ENCODE results near the gene NUP107.

NUP107 gene

DNA sequence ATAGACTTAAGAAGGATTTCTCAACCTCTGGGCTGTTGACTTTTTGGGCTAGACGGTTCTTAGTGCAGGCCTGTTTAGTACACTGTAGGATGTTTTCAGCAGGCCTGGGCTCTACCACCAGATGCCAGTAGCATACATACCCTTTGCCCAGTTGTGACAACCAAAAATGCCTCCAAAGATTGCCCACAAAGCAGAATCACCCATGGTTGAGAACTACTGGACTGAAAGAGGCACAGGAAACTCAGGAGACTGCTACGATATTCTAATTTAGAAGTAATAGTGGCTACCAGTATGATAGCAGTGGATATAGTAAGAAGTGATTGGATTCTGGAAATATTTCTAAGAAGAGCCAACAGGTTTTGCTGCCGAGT is 74.6 kb downstream of the NUP107 start:
- H3K27me3 ChIP-seq (ENCODE audit: insufficient read depth, poor library complexity, severe bottlenecking), result no peaks in the 10 kb centered on the region
- TF ChIP-seq SPI1 (IDR thresholded peaks at IDR 0.05; ENCODE audit: borderline replicate concordance, low read depth) (no peak), GABPA (IDR thresholded peaks at IDR 0.05; ENCODE audit: low read depth) (no peak), POLR2AphosphoS5 (IDR thresholded peaks at IDR 0.05; ENCODE audit: low read depth) (no peak)
- TF ChIP-seq, protein P1, sequence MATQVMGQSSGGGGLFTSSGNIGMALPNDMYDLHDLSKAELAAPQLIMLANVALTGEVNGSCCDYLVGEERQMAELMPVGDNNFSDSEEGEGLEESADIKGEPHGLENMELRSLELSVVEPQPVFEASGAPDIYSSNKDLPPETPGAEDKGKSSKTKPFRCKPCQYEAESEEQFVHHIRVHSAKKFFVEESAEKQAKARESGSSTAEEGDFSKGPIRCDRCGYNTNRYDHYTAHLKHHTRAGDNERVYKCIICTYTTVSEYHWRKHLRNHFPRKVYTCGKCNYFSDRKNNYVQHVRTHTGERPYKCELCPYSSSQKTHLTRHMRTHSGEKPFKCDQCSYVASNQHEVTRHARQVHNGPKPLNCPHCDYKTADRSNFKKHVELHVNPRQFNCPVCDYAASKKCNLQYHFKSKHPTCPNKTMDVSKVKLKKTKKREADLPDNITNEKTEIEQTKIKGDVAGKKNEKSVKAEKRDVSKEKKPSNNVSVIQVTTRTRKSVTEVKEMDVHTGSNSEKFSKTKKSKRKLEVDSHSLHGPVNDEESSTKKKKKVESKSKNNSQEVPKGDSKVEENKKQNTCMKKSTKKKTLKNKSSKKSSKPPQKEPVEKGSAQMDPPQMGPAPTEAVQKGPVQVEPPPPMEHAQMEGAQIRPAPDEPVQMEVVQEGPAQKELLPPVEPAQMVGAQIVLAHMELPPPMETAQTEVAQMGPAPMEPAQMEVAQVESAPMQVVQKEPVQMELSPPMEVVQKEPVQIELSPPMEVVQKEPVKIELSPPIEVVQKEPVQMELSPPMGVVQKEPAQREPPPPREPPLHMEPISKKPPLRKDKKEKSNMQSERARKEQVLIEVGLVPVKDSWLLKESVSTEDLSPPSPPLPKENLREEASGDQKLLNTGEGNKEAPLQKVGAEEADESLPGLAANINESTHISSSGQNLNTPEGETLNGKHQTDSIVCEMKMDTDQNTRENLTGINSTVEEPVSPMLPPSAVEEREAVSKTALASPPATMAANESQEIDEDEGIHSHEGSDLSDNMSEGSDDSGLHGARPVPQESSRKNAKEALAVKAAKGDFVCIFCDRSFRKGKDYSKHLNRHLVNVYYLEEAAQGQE (IDR thresholded peaks at IDR 0.05; ENCODE audit: insufficient replicate concordance, low read depth), result no peak
- TF ChIP-seq, protein P2, sequence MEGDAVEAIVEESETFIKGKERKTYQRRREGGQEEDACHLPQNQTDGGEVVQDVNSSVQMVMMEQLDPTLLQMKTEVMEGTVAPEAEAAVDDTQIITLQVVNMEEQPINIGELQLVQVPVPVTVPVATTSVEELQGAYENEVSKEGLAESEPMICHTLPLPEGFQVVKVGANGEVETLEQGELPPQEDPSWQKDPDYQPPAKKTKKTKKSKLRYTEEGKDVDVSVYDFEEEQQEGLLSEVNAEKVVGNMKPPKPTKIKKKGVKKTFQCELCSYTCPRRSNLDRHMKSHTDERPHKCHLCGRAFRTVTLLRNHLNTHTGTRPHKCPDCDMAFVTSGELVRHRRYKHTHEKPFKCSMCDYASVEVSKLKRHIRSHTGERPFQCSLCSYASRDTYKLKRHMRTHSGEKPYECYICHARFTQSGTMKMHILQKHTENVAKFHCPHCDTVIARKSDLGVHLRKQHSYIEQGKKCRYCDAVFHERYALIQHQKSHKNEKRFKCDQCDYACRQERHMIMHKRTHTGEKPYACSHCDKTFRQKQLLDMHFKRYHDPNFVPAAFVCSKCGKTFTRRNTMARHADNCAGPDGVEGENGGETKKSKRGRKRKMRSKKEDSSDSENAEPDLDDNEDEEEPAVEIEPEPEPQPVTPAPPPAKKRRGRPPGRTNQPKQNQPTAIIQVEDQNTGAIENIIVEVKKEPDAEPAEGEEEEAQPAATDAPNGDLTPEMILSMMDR (IDR thresholded peaks at IDR 0.05; ENCODE audit: insufficient read depth, low read length), result no peak
- DNase-seq (ENCODE audit: low read depth in 1 of 2, low spot score in 1 of 2), result no peak

DNA sequence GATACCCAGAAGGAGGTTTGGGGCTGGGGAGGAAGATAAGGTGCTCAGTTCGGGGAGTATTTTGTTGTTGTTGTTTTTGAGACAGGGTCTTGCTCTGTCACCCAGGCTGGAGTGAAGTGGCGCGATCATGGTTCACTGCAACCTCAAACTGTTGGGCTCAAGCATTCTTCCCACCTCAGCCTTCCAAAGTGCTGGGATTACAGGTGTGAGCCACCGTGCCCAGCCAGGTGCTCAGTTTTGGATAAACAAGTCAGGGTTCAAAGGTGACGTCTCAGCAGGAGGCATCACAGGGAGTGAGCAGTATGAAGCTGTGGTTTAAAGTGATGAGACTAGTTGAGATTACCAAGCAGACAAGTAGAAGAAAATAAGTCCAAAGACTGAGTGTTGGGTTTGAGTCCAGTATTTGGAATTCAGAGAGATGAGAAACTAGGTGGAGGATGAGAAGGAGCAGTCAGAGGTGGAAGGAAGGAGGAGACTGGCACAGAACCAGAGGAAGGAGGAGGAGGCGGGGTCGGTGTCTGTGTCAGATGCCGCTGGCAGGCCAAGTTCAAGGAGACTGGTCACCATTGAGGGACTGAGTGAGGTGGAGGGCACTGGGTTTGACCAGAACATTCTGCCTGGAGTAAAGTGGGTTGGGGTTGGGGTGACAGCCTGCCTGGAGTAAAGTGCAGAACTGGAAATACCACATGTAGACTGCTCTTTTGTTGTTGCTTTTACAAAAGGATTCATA is 75.3 kb downstream of the NUP107 start:
- no peak overlapping the region for H3K4me3 ChIP-seq (replicated peaks; ENCODE audit: insufficient read depth, low read length)
- TF ChIP-seq GABPA (IDR thresholded peaks at IDR 0.05; ENCODE audit: low read depth) (no peak), POLR2AphosphoS5 (IDR thresholded peaks at IDR 0.05; ENCODE audit: low read depth) (no peak), SPI1 (IDR thresholded peaks at IDR 0.05; ENCODE audit: borderline replicate concordance, low read depth) (no peak)
- TF ChIP-seq, protein P1 (IDR thresholded peaks at IDR 0.05; ENCODE audit: insufficient replicate concordance, low read depth), result no peak
- TF ChIP-seq, protein P2 (IDR thresholded peaks at IDR 0.05; ENCODE audit: insufficient read depth, low read length), result no peak
- no peak for DNase-seq (ENCODE audit: low read depth in 1 of 2, low spot score in 1 of 2)
- H3K27ac ChIP-seq (replicated peaks), result no peak overlapping the region
- H3K27me3 ChIP-seq (ENCODE audit: insufficient read depth, poor library complexity, severe bottlenecking), result no peaks in the 10 kb centered on the region

More for the DNA sequence above, 74.6 kb downstream of the NUP107 start:
- H3K4me3 ChIP-seq (replicated peaks; ENCODE audit: insufficient read depth, low read length), result no peak overlapping the region
- H3K27ac ChIP-seq (replicated peaks), result no peak overlapping the region

DNA sequence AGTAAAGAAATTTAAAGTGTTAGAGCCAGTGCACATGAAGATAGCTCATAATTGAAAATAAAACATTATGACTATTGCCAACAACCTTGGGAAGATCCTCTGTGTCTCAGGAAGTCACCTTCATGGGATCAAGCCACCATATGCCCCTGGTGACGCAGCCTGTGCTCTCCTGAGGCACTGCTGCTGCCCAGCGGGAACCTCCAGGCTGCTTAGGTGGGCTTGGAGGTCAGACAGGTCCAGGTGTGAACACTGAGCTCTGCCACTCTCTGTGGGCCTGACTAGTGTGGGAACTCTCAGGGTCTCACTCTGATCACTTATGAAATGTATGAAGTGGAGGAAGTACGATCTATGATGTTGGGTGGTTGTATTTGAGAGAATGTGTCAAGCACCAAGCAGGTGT is 75.9 kb downstream of the NUP107 start:
- Histone ChIP-seq H3K27me3 (ENCODE audit: insufficient read depth, poor library complexity, severe bottlenecking) (no peaks in the 10 kb centered on the region), H3K27ac (replicated peaks) (no peak overlapping the region), H3K4me3 (replicated peaks; ENCODE audit: insufficient read depth, low read length) (no peak overlapping the region)
- TF ChIP-seq GABPA (IDR thresholded peaks at IDR 0.05; ENCODE audit: low read depth) (no peak), SPI1 (IDR thresholded peaks at IDR 0.05; ENCODE audit: borderline replicate concordance, low read depth) (no peak)
- TF ChIP-seq, protein P2 (IDR thresholded peaks at IDR 0.05; ENCODE audit: insufficient read depth, low read length), result no peak
- DNase-seq (ENCODE audit: low read depth in 1 of 2, low spot score in 1 of 2), result no peak

DNA sequence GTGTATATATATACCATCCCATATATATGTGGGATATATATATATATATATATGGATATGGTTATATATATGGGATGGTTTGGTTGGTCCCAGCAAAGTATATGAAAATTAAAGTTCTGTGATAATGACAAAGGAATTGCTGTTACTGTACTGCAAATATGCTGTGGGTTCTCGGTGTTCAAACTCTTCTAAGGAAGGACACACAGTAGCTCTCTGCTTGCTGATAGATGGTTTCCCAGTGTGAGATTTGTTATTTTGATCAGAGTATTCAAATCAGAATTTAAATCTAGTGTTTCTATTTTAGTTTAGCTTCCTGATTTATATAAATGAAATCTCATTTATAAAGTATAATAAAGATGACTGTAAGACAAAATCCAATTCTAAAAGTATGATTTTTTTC is 78.9 kb downstream of the NUP107 start:
- Histone ChIP-seq H3K4me3 (replicated peaks; ENCODE audit: insufficient read depth, low read length) (no peak overlapping the region), H3K27ac (replicated peaks) (no peak overlapping the region), H3K27me3 (ENCODE audit: insufficient read depth, poor library complexity, severe bottlenecking) (no peaks in the 10 kb centered on the region)
- TF ChIP-seq GABPA (IDR thresholded peaks at IDR 0.05; ENCODE audit: low read depth) (no peak), SPI1 (IDR thresholded peaks at IDR 0.05; ENCODE audit: borderline replicate concordance, low read depth) (no peak), POLR2AphosphoS5 (IDR thresholded peaks at IDR 0.05; ENCODE audit: low read depth) (no peak)
- TF ChIP-seq, protein P1 (IDR thresholded peaks at IDR 0.05; ENCODE audit: insufficient replicate concordance, low read depth), result no peak
- TF ChIP-seq, protein P2 (IDR thresholded peaks at IDR 0.05; ENCODE audit: insufficient read depth, low read length), result no peak
- no peak for DNase-seq (ENCODE audit: low read depth in 1 of 2, low spot score in 1 of 2)
